Activated T-cell treated with anti-CD3 and anti-CD28 coated beads, Interleukin-2, amount 50 U/mL, for 4 hours (primary cell): ENCODE results near the gene PLCXD3. TPM values are rescaled to one million over a fixed set of nuclear protein-coding genes. Genes with fewer than 3 reads are reported as not detected.

Experiments
- ATAC-seq, 2 donors: fragments of 200-7000 bp; cut with Tn5 transposase; one replicate each; pipeline ENCODE4 v1.10.0; 2021
- DNase-seq: peaks from one replicate; pipeline ENCODE4 v3.0.0-alpha.2; 2020
- H3K27me3 Mint-ChIP-seq: one replicate; pipeline ENCODE4 v1.8.0; 2021; ENCODE audit warnings: low read depth, mixed read lengths
- H3K36me3 Mint-ChIP-seq: one replicate; pipeline ENCODE4 v1.8.0; 2022; ENCODE audit warnings: mixed read lengths; ENCODE audit not compliant: insufficient read depth
- H3K4me1 Mint-ChIP-seq: one replicate; pipeline ENCODE4 v1.8.0; 2021; ENCODE audit warnings: low read depth, mixed read lengths
- H3K4me3 Mint-ChIP-seq: one replicate; pipeline ENCODE4 v1.8.0; 2021; ENCODE audit warnings: mild to moderate bottlenecking, moderate library complexity, mixed read lengths
- H3K9me3 Mint-ChIP-seq: one replicate; pipeline ENCODE4 v1.8.0; 2021; ENCODE audit warnings: mixed read lengths
- total RNA-seq, 3 donors: library from RNA; stranded (reverse); gene quantifications; one replicate each; pipeline ENCODE4 v1.2.1, GENCODE V29; 2021

PLCXD3 gene
- total RNA-seq: not detected

GRCh38 chr5:41510176-41510831 lies at the start of gene PLCXD3:
TSS of gene PLCXD3 (minus strand) at chr5:41510601. CDS start at chr5:41510526, 75 bp downstream.
- Mint-ChIP-seq H3K4me3 (no peak within 1 kb of the TSS), H3K9me3 (no peaks in the 10 kb centered on the region), H3K27me3 (peaks cover 26% of the 10 kb centered on the region), H3K36me3 (no peaks in the 10 kb centered on the region), H3K4me1 (no peaks in the 10 kb centered on the region)
- ATAC-seq (peak in 1 of 2 donors; percentile 27), DNase-seq (no peak)

GRCh38 chr5:41559184-41559583 lies 48.8 kb upstream of the PLCXD3 start:
- Mint-ChIP-seq H3K36me3 (no peaks in the 10 kb centered on the region), H3K4me3 (no peak overlapping the region), H3K9me3 (peaks cover 14% of the 10 kb centered on the region), H3K4me1 (no peaks in the 10 kb centered on the region), H3K27me3 (no peaks in the 10 kb centered on the region)
- ATAC-seq (no peak), DNase-seq (no peak)

- Mint-ChIP-seq H3K4me1 (no peaks in the 10 kb centered on the region), H3K36me3 (no peaks in the 10 kb centered on the region), H3K9me3 (peaks cover 9% of the 10 kb centered on the region), H3K27me3 (no peaks in the 10 kb centered on the region), H3K4me3 (no peak overlapping the region)
- no peak for ATAC-seq
- DNase-seq: no peak
Observed at GRCh38 chr5:41558295-41558694, 47.9 kb upstream of the PLCXD3 start.

GRCh38 chr5:41547991-41548390 lies 37.6 kb upstream of the PLCXD3 start:
- Mint-ChIP-seq H3K9me3 (peaks cover 15% of the 10 kb centered on the region), H3K36me3 (no peaks in the 10 kb centered on the region), H3K4me1 (no peaks in the 10 kb centered on the region), H3K27me3 (no peaks in the 10 kb centered on the region), H3K4me3 (no peak overlapping the region)
- ATAC-seq (no peak), DNase-seq (no peak)

GRCh38 chr5:41542183-41542582 lies 31.8 kb upstream of the PLCXD3 start:
- H3K36me3 Mint-ChIP-seq: no peaks in the 10 kb centered on the region
- H3K4me3 Mint-ChIP-seq: no peak overlapping the region
- no peak for DNase-seq
- no peaks in the 10 kb centered on the region for H3K27me3 Mint-ChIP-seq
- H3K4me1 Mint-ChIP-seq: no peaks in the 10 kb centered on the region
- ATAC-seq: no peak
- peaks cover 8% of the 10 kb centered on the region for H3K9me3 Mint-ChIP-seq

GRCh38 chr5:41539454-41539853 lies 29.1 kb upstream of the PLCXD3 start:
- Mint-ChIP-seq H3K9me3 (peaks cover 8% of the 10 kb centered on the region), H3K4me3 (no peak overlapping the region), H3K27me3 (no peaks in the 10 kb centered on the region), H3K4me1 (no peaks in the 10 kb centered on the region), H3K36me3 (no peaks in the 10 kb centered on the region)
- DNase-seq: no peak
- no peak for ATAC-seq

GRCh38 chr5:41537581-41537980 lies 27.2 kb upstream of the PLCXD3 start:
- no peak overlapping the region for H3K4me3 Mint-ChIP-seq
- H3K27me3 Mint-ChIP-seq: no peaks in the 10 kb centered on the region
- no peaks in the 10 kb centered on the region for H3K4me1 Mint-ChIP-seq
- ATAC-seq (no peak), DNase-seq (no peak)
- no peaks in the 10 kb centered on the region for H3K36me3 Mint-ChIP-seq
- H3K9me3 Mint-ChIP-seq: peaks cover 8% of the 10 kb centered on the region

GRCh38 chr5:41532485-41532884 lies 22.1 kb upstream of the PLCXD3 start:
- no peaks in the 10 kb centered on the region for H3K36me3 Mint-ChIP-seq
- H3K4me1 Mint-ChIP-seq: no peaks in the 10 kb centered on the region
- H3K9me3 Mint-ChIP-seq: no peaks in the 10 kb centered on the region
- ATAC-seq: no peak
- no peaks in the 10 kb centered on the region for H3K27me3 Mint-ChIP-seq
- H3K4me3 Mint-ChIP-seq: no peak overlapping the region
- DNase-seq: no peak

GRCh38 chr5:41527201-41527779 lies 16.9 kb upstream of the PLCXD3 start:
- H3K4me3 Mint-ChIP-seq: no peak overlapping the region
- H3K9me3 Mint-ChIP-seq: peaks cover 5% of the 10 kb centered on the region
- no peak for DNase-seq
- no peak for ATAC-seq
- no peaks in the 10 kb centered on the region for H3K27me3 Mint-ChIP-seq
- H3K36me3 Mint-ChIP-seq: no peaks in the 10 kb centered on the region
- no peaks in the 10 kb centered on the region for H3K4me1 Mint-ChIP-seq

GRCh38 chr5:41526699-41527098 lies 16.3 kb upstream of the PLCXD3 start:
- Mint-ChIP-seq H3K36me3 (no peaks in the 10 kb centered on the region), H3K9me3 (peaks cover 5% of the 10 kb centered on the region), H3K27me3 (no peaks in the 10 kb centered on the region), H3K4me1 (no peaks in the 10 kb centered on the region), H3K4me3 (no peak overlapping the region)
- no peak for DNase-seq
- ATAC-seq: no peak

- ATAC-seq: no peak
- no peaks in the 10 kb centered on the region for H3K36me3 Mint-ChIP-seq
- H3K9me3 Mint-ChIP-seq: peaks cover 5% of the 10 kb centered on the region
- no peaks in the 10 kb centered on the region for H3K4me1 Mint-ChIP-seq
- no peak overlapping the region for H3K4me3 Mint-ChIP-seq
- DNase-seq: no peak
- no peaks in the 10 kb centered on the region for H3K27me3 Mint-ChIP-seq
Observed at GRCh38 chr5:41524174-41524573, 13.8 kb upstream of the PLCXD3 start.

GRCh38 chr5:41522193-41522786 lies 11.9 kb upstream of the PLCXD3 start:
- no peak for DNase-seq
- Mint-ChIP-seq H3K4me3 (no peak overlapping the region), H3K9me3 (peaks cover 5% of the 10 kb centered on the region), H3K4me1 (no peaks in the 10 kb centered on the region), H3K27me3 (no peaks in the 10 kb centered on the region), H3K36me3 (no peaks in the 10 kb centered on the region)
- no peak for ATAC-seq

- H3K4me1 Mint-ChIP-seq: no peaks in the 10 kb centered on the region
- H3K36me3 Mint-ChIP-seq: no peaks in the 10 kb centered on the region
- H3K4me3 Mint-ChIP-seq: no peak overlapping the region
- H3K9me3 Mint-ChIP-seq: no peaks in the 10 kb centered on the region
- ATAC-seq (no peak), DNase-seq (no peak)
- H3K27me3 Mint-ChIP-seq: no peaks in the 10 kb centered on the region
Observed at GRCh38 chr5:41519801-41520200, 9.4 kb upstream of the PLCXD3 start.

GRCh38 chr5:41517909-41518308 lies 7.5 kb upstream of the PLCXD3 start:
- ATAC-seq (no peak), DNase-seq (no peak)
- Mint-ChIP-seq H3K27me3 (no peaks in the 10 kb centered on the region), H3K4me3 (no peak overlapping the region), H3K4me1 (no peaks in the 10 kb centered on the region), H3K9me3 (no peaks in the 10 kb centered on the region), H3K36me3 (no peaks in the 10 kb centered on the region)

GRCh38 chr5:41511241-41511640 lies 840 bp upstream of the PLCXD3 start:
- no peak overlapping the region for H3K4me3 Mint-ChIP-seq
- no peaks in the 10 kb centered on the region for H3K9me3 Mint-ChIP-seq
- no peak for ATAC-seq
- H3K27me3 Mint-ChIP-seq: peaks cover 26% of the 10 kb centered on the region
- no peak for DNase-seq
- no peaks in the 10 kb centered on the region for H3K36me3 Mint-ChIP-seq
- H3K4me1 Mint-ChIP-seq: no peaks in the 10 kb centered on the region
